Sigmoid colon (tissue), 4 donors: ENCODE measurements around the gene RAD21L1.

ENCODE experiments used
- EP300 ChIP-seq, 4 donors: sonication (generic); formaldehyde crosslinking; IDR thresholded peaks; one replicate each; pipeline ENCODE4 v1.6.1; 2017; ENCODE audit warnings: antibody characterized with exemption in 4 of 4
- POLR2A ChIP-seq, 2 donors: fragments of 450-650 bp; IDR thresholded peaks; one replicate each; pipeline ENCODE4 v1.6.1; 2016; ENCODE audit warnings: antibody characterized with exemption in 2 of 2, mild to moderate bottlenecking in 2 of 2, moderate library complexity in 2 of 2
- TF ChIP-seq, protein P1 (sequence below), 4 experiments: fragments of 450-650 bp in 3 of 4; fragments of 200-600 bp in 1 of 4; IDR thresholded peaks; one replicate each; pipeline ENCODE4 v1.5.1; 2016 to 2019; ENCODE audit warnings: antibody characterized with exemption in 4 of 4, mild to moderate bottlenecking in 3 of 4, moderate library complexity in 2 of 4

DNA sequence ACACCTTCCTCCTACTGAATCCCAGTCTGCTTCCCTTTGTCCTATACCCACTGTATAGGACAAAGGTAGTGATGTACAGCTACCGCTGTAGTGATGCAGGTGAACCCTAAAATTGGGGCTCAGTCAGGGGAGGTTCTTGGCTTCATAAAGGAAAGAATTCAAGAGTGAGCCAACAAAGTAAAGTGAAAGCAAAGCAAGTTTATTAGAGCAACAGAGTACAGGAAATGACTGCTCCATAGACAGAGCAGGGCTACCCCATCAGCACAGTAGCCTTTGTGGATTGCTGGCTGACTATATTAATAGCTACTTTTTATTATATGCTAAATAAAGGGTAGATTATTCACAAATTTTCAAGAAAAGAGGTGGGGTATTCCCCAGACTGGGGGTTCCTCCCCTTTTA, 25.9 kb upstream of the RAD21L1 start:
- TF ChIP-seq, protein P1, sequence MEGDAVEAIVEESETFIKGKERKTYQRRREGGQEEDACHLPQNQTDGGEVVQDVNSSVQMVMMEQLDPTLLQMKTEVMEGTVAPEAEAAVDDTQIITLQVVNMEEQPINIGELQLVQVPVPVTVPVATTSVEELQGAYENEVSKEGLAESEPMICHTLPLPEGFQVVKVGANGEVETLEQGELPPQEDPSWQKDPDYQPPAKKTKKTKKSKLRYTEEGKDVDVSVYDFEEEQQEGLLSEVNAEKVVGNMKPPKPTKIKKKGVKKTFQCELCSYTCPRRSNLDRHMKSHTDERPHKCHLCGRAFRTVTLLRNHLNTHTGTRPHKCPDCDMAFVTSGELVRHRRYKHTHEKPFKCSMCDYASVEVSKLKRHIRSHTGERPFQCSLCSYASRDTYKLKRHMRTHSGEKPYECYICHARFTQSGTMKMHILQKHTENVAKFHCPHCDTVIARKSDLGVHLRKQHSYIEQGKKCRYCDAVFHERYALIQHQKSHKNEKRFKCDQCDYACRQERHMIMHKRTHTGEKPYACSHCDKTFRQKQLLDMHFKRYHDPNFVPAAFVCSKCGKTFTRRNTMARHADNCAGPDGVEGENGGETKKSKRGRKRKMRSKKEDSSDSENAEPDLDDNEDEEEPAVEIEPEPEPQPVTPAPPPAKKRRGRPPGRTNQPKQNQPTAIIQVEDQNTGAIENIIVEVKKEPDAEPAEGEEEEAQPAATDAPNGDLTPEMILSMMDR (IDR thresholded peaks at IDR 0.05): no peak
- TF ChIP-seq POLR2A (IDR thresholded peaks at IDR 0.05) (no peak), EP300 (IDR thresholded peaks at IDR 0.05) (no peak)
